HG02973 (cell line): ENCODE measurements around the gene RAB33A.
"Not testable (repeated sequence)": the region's sequence is repeated elsewhere in the genome, so short reads cannot be mapped to it uniquely, and the experiment has no call there.

ENCODE experiments used
- ATAC-seq: cut with Tn5 transposase; IDR thresholded peaks from one replicate; pipeline ENCODE4 v1.9.1; 2021; ENCODE audit warnings: moderate library complexity; ENCODE audit not compliant: unreplicated experiment

Gene RAB33A

GRCh38 chrX:130231184-130231583 lies 59.4 kb downstream of the RAB33A start:
- not testable (repeated sequence) for ATAC-seq
